HL-60/S4 treated with phorbol 12-myristate 13-acetate at 8.2 ng/mL for 4 days and 3 days (cell line): Measurements from ENCODE around the gene OR10V1.
"Not testable (repeated sequence)": the region's sequence is repeated elsewhere in the genome, so short reads cannot be mapped to it uniquely, and the experiment has no call there.

Experiments
- in situ Hi-C: fragments of 300-500 bp; cut with MboI; formaldehyde crosslinking; loops from 2 replicates; pipeline ENCODE4 v1.15.0; 2022; ENCODE audit warnings: low sequenced_read_pairs

The OR10V1 gene

DNA sequence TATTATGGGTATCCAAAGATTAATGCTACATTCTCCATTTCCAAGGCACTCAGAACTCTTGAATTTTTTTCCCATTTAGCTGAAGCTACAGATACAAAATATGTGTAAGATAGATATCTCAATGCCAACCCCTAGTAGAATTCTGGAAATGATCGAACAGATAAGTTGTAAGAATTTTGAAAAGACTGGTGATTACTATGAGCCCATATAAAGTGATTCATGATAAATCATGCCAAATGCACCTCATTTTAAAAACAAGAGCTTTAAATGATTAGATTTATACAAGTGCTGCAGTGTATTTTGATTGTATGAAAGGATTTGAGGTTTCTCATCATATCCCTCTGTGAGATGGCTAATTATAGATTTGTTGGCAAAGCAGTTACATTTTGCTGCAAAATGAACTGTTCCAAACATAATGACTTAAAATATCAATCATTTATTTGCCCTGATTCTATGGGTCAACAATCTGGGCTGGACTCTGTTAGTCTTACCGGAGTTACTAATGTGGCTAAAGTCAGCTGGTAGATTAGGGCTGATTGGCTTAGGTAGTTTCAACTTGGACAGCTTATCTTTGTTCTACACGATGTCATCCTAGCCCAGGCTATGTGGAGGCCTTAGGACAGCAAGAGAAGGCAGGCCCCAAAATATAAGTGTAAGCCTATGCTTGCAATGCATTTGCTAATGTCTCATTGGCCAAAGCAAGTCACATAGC, 3.4 kb downstream of the OR10V1 start:
- in situ Hi-C loops, result no loop called here

DNA sequence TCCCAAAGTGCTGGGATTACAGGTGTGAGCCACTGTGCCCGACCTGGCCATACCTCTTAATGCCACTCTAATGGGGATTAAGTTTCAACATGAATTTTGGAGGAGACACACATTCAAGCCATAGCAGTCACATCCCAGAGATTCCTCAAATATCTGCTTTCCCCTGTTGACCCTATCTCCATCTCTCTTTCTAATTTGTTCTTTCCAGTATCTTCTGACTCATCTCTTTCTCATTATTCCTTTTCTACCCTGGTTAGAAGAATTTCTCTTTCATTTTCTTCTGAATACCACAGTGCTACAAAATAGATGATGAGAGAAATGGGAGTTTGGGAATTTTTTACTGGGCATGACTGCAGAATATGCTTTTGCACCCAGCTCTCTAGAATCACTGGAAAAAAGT, 5.1 kb downstream of the OR10V1 start:
- in situ Hi-C loops, result no loop called here

DNA sequence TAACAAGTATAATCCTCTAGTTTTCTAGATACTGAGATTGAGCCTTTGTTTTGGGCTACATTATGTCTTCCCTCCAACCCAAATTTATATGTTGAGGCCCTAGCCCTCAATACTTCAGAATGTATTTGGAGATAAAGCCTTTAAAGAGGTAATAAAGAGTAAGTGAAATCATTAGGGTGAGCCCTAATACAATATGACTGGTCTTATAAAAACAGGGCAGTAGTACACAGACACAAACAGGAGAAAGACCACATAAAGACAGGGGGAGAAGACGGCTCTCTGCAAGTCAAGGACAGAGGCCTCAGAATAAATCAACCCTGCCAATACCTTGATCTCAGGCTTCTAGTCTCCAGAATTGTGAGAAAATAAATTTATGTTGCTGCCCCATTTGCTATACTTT, 6.3 kb downstream of the OR10V1 start:
- in situ Hi-C loops, result no loop called here

DNA sequence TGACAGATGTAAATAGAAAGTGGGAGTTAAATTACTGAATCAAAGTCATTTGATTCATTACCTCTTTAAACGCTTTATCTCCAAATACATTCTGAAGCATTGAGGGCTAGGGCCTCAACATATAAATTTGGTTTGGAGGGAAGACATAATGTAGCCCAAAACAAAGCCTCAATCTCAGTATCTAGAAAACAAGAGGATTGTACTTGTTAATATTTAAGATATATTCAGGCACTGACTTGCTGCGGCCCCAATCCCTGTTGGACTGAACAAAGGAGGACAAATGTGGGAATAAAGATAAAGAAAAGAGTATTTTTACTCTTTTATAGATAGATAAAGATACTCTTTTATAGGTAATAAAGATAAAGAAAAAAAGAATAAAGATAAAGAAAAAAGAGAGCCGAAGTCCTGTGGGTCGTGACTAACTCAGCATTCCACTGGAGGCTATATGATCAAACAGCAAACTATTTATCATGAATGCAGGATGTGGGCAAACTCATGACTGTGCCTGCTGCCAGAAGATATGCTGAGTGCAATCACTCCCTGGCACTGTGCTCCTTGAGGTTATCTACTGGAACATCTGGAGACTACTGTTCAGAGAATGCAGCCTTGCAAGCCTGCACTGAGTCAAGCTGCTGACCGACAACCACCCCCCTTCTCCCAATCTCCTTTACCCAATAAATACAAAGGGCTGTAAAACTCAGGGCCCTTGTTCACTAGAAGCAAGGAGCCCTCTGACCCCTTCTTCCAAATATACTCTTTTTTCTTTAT, 6.9 kb downstream of the OR10V1 start:
- in situ Hi-C loops, result no loop called here

- in situ Hi-C loops, result no loop called here
Observed at GRCh38 chr11:59705294-59705693, 8.4 kb downstream of the OR10V1 start.

GRCh38 chr11:59703515-59703914, 10.1 kb downstream of the OR10V1 start:
- in situ Hi-C loops, result not testable (repeated sequence)

DNA sequence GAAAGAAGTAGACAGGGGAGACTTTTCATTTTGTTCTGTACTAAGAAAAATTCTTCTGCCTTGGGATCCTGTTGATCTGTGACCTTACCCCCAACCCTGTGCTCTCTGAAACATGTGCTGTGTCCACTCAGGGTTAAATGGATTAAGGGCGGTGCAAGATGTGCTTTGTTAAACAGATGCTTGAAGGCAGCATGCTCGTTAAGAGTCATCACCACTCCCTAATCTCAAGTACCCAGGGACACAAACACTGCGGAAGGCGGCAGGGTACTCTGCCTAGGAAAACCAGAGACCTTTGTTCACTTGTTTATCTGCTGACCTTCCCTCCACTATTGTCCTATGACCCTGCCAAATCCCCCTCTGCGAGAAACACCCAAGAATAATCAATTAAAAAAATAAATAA, 13.5 kb downstream of the OR10V1 start:
- in situ Hi-C loops, result not testable (repeated sequence)

DNA sequence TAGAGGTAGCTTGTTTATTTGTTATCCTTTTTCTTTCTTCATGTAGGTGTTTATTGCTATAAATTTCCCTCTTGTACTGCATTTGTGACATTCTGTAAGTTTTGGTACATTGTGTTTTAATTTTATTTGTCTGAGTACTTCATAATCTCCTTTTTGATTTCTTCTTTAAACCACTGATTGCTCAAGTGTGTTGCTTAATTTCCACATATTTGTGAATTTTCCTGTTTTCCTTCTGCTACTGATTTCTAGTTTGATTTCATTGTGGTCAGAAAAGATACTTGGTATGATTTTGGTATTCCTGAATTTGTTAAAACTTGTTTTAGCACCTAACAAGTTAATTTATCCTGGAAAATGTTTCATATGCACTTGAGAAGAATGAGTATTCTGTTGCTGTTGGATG, 15.1 kb downstream of the OR10V1 start:
- in situ Hi-C loops, result no loop called here

DNA sequence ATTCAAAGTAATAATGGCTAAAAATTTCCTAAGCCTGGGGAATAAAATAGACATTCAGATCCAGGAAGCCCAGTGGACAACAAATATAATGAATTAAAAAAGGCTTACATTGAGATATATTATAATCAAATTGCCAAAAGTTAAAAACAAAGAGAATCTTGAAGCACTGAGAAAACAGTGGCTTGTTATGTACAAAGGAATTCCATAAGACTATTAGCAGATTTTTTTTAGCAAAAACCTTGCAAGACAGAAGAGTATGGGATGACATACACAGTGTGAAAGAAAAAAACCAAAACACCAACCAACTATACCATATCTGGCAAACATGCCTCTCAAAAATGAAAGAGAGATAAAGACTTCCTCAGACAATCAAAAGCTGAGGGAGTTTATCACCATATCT, 20.7 kb downstream of the OR10V1 start:
- in situ Hi-C loops, result no loop called here

DNA sequence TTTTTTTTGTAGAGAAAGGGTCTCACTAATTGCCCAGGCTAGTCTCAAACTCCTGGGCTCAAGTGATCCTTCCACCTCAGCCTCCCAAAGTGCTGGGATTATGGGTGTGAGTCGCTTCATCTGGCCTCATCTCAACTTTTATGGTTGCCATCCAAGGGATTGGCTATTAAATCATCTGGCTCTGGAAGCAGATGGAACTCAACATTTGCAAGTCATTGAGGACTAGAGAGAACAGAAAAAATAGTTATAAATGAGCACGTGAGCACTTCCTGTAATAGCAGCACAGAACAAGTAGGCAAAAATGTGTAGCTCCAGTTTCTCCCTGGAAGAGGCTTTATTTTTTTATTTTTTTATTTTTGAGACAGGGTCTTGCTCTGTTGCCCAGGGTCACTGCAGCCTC, 22.5 kb downstream of the OR10V1 start:
- in situ Hi-C loops, result no loop called here

DNA sequence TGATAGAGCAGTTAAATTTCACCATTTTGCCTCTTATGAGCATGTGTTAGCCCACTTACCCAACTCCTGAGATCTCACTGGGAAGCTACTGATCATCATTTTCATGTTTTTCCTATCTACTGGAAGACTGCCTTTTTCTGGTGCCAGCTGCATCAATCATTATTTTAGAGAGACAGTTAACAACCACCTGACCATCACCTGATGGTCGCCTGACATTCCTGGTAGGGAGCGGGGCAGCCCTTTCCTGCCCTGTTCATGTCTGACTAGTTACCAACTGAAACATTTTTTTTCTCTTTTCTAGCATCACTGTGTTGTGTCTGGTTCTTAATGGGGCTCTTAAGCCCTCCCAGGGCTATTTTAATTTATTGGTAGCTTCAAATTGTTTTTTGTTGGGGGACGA, 24.6 kb downstream of the OR10V1 start:
- in situ Hi-C loops, result no loop called here

GRCh38 chr11:59681260-59681725, 32.4 kb downstream of the OR10V1 start:
- in situ Hi-C loops, result not testable (repeated sequence)

DNA sequence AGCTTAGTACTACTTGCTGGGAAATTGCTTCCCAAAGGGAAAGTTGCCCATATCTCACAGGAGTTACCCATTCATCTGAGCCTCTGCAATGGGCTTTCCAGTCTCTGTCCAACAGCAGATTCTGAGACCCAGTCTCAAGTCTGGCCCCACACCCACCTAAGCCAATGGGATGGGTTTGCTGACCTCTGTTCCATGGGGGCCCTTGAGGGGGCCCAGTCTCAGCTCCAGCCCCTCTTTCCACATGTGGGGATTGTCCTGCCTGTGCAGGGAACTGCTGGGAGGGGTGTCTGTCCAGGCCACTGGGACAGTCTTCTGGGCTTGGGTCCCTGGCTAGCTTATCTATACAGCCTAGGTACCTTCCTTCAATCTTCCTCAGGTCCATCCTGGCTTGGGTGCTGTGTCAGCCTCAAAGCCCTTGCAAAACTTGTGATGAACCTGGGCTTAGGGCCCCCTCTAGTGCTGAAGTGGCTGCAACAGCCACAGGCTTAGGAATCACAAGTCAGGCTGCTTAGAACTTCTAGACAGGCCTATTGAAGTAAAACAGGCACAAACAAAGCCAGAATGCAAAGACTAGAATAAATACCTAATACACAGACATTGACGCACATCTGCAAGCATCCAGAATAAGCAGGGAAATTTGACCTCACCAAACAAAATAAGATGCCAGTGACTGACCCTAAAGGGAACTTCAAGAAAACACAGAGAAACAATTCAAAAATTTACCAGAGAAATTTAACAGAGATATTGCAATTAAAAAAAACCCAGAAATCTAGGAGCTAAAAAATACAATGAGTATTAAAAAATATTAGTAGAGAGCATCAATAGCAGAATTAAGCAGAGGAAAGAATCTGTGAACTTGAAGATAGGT, 33.1 kb downstream of the OR10V1 start:
- in situ Hi-C loops, result no loop called here

DNA sequence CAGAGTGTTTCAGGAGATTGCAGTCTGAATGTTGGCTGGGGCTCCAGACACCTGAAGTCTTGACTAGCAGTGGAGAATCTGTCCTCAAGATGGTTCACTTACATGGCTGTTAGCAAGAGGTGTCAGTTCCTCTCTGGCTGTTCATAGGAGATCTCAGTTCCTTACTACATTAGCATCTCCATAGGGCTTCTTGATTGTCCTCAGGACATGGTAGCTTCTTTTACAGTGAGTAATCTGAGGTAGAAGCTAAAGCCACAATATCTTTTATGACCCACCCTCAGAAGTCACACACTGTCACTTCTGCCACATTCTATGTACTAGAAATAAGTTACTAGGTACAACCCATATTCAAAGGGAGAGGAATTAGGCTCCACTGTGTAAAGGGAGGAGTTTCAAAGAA, 34.3 kb downstream of the OR10V1 start:
- in situ Hi-C loops, result no loop called here

- in situ Hi-C loops, result no loop called here
Observed at GRCh38 chr11:59678813-59679165, 34.9 kb downstream of the OR10V1 start.

- in situ Hi-C loops, result no loop called here
Observed at GRCh38 chr11:59678118-59678812, 35.4 kb downstream of the OR10V1 start.

DNA sequence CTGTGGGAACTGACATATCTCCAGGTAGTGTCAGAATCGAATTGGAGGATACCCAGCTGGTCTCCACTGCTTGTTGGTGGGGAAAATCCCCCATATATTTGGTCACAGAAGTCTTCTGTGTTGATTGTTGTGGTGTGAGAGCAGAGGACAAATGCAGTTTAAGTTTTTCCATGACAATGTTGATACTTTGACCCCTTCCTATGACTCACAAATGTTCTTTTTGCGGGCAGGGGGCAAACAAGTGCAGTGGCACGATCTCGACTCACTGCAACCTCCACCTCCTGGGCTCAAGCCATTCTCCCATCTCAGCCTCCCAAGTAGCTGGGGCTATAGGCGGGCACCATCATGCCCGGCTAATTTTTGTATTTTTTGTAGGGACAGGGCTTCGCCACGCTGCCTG, 37.4 kb downstream of the OR10V1 start:
- in situ Hi-C loops, result no loop called here

DNA sequence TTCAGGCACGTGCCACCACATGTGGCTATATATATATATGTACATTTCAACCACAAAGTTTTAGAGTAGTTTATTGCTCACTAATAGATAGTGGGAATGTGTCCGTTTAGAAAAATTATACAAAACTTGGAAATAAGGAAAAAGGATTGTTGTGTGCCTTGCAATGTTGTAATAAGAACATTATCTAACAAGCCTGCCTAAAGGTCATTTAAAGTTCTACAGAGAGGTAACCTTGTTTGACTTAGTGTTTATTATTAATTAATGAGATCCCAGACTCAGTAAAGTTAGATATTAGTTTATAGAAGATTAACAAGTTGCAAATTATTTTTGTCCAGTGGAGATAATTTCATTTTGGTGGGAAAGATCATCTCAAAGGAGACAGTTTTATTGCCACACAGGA, 39.4 kb downstream of the OR10V1 start:
- in situ Hi-C loops, result loop anchor here (25.0 kb wide), 1 partner anchor 112 kb away; no protein-coding TSS in a partner anchor

DNA sequence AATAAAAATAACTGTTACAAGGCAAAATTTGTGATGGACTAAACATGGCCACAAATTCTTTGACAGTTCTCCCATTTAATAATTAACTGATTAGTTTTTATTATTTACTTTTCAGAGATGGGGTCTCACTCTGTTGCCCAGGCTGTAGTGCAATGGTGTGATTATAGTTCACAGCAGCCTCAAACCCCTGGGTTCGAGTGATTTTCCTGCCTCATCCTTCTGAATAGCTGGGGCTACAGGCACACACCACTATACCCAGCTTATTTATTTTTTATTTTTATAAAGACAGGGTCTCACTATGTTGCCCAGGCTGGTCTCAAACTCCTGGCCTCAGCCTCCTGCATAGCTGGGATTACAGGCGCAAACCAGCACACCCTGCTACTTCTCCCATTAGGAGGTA, 40.4 kb downstream of the OR10V1 start:
- in situ Hi-C loops, result loop anchor here (25.0 kb wide), 1 partner anchor 111 kb away; no protein-coding TSS in a partner anchor

DNA sequence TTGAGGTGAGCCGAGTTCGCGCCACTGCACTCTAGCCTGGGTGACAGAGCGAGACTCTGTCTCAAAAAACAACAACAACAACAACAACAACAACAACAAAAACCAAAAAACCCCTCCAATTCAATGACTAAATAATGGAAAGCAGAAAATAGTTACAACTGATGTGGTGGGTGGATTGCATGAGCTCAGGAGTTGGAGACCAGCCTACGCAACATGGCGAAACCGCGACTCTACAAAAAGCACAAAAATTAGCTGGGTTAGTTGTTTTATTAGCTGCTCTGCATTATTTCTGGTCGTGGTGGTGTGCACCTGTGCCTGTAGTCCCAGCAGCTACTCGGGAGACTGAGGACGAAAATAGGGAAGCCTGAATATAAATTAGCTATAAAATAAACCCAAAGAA, 42.2 kb downstream of the OR10V1 start:
- in situ Hi-C loops, result loop anchor here (25.0 kb wide), 1 partner anchor 109 kb away; no protein-coding TSS in a partner anchor

- in situ Hi-C loops, result loop anchor here (25.0 kb wide), 1 partner anchor 107 kb away; no protein-coding TSS in a partner anchor
Observed at GRCh38 chr11:59669611-59670009, 44.0 kb downstream of the OR10V1 start.
